CD4-positive, alpha-beta T cell (primary cell): ENCODE results near the gene IQCB1. TPM values are rescaled to one million over a fixed set of nuclear protein-coding genes. Genes with fewer than 3 reads are reported as not detected.

Experiments used
- ATAC-seq: fragments of 200-7000 bp; cut with Tn5 transposase; one replicate; pipeline ENCODE4 v1.10.0; 2022; ENCODE audit warnings: mild to moderate bottlenecking; ENCODE audit not compliant: poor library complexity
- CTCF ChIA-PET: fragments of 350-600 bp; sonication (Branson Sonifier 250); formaldehyde crosslinking; loops from one replicate; lab custom pipeline; 2021; ENCODE audit warnings: antibody characterized with exemption, inconsistent platforms; lab: Charles Lee
- POLR2A ChIA-PET: fragments of 350-600 bp; sonication (Branson Sonifier 250); formaldehyde crosslinking; loops from one replicate; lab custom pipeline; 2021; ENCODE audit warnings: antibody characterized with exemption, inconsistent platforms; lab: Charles Lee
- DNase-seq, 14 experiments: peaks; one replicate each; pipeline ENCODE4 v3.0.0-alpha.2; 2013 to 2020; ENCODE audit warnings: mixed read lengths in 2 of 14
- H3K27ac ChIP-seq, 2 donors: one replicate each; pipeline versions ENCODE4 v1.5.1 to v1.7.0; 2013; ENCODE audit warnings: low read length in 2 of 2, low read depth in 1 of 2, mild to moderate bottlenecking in 1 of 2
- H3K27me3 ChIP-seq, 2 experiments: 1 replicate in 1 of 2; 2 replicates in 1 of 2; pipeline versions ENCODE4 v1.6.1 to v1.7.0; 2013; ENCODE audit warnings: low read length in 2 of 2, control low read depth in 1 of 2, mild to moderate bottlenecking in 1 of 2, moderate library complexity in 1 of 2; ENCODE audit not compliant: insufficient read depth in 2 of 2, control insufficient read depth in 1 of 2
- H3K36me3 ChIP-seq: one replicate; pipeline ENCODE4 v1.6.1; 2013; ENCODE audit warnings: low read length, control low read depth; ENCODE audit not compliant: insufficient read depth
- H3K4me1 ChIP-seq: one replicate; pipeline ENCODE4 v1.6.1; 2013; ENCODE audit warnings: low read length, control low read depth; ENCODE audit not compliant: insufficient read depth
- H3K4me3 ChIP-seq: one replicate; pipeline ENCODE4 v1.5.1; 2013; ENCODE audit warnings: mild to moderate bottlenecking, low read length, moderate library complexity
- H3K9me3 ChIP-seq, 2 experiments: 1 replicate in 1 of 2; 2 replicates in 1 of 2; pipeline versions ENCODE4 v1.6.1 to v1.7.0; 2013; ENCODE audit warnings: low read length in 2 of 2, mild to moderate bottlenecking in 2 of 2, control low read depth in 1 of 2, moderate library complexity in 1 of 2; ENCODE audit not compliant: control insufficient read depth in 1 of 2, insufficient read depth in 1 of 2
- H3K27ac Mint-ChIP-seq: one replicate; pipeline ENCODE4 v1.8.0; 2020; ENCODE audit warnings: mixed read lengths
- H3K27me3 Mint-ChIP-seq: one replicate; pipeline ENCODE4 v1.8.0; 2021; ENCODE audit warnings: mixed read lengths
- H3K36me3 Mint-ChIP-seq: one replicate; pipeline ENCODE4 v1.8.0; 2021; ENCODE audit warnings: low read depth, mixed read lengths
- H3K4me1 Mint-ChIP-seq: one replicate; pipeline ENCODE4 v1.8.0; 2021; ENCODE audit warnings: low read depth, mixed read lengths
- H3K4me3 Mint-ChIP-seq: one replicate; pipeline ENCODE4 v1.8.0; 2020; ENCODE audit warnings: mild to moderate bottlenecking, mixed read lengths
- H3K9me3 Mint-ChIP-seq: one replicate; pipeline ENCODE4 v1.8.0; 2020; ENCODE audit warnings: mixed read lengths
- CTCF ChIP-seq: fragments of 200-600 bp; IDR thresholded peaks from one replicate; pipeline ENCODE4 v1.8.0; 2022; ENCODE audit warnings: antibody characterized with exemption, mild to moderate bottlenecking
- intact Hi-C, 2 experiments: fragments of 100-400 bp; cut with DNase I in 1 of 2; cut with micrococcal nuclease in 1 of 2; formaldehyde crosslinking; loops; one replicate each; pipeline versions ENCODE4 v1.15.1 to v1.9.0; 2023 to 2025; cut with DNase I, micrococcal nuclease
- total RNA-seq, 174 experiments: library from RNA in 2 of 174; stranded (reverse) in 2 of 174; gene quantifications; one replicate each; pipeline ENCODE4 v1.2.3 and lab custom pipeline; 2021 to 2026

Gene IQCB1
- total RNA-seq, 2 experiments from 2014 or later, result 39.6 to 41.3 TPM

GRCh38 chr3:121769246-121769645 is 65.6 kb downstream of the IQCB1 start:
- CTCF ChIA-PET, result interaction anchor here (0.6 to 0.8 kb wide), 2 partner anchors 17 to 19 kb away, joined by 3 read pairs; no protein-coding TSS in a partner anchor
- H3K9me3 Mint-ChIP-seq, result no peaks in the 10 kb centered on the region
- Histone ChIP-seq H3K27me3 (no peaks in the 10 kb centered on the region), H3K36me3 (peaks cover 33% of the 10 kb centered on the region), H3K9me3 (no peaks in the 10 kb centered on the region), H3K4me1 (no peaks in the 10 kb centered on the region), H3K4me3 (no peak overlapping the region), H3K27ac (no peak overlapping the region)
- H3K4me3 Mint-ChIP-seq, result no peak overlapping the region
- DNase-seq (no peak), ATAC-seq (no peak)
- no peaks in the 10 kb centered on the region for H3K4me1 Mint-ChIP-seq
- peaks cover 57% of the 10 kb centered on the region for H3K36me3 Mint-ChIP-seq
- no peak overlapping the region for H3K27ac Mint-ChIP-seq
- POLR2A ChIA-PET, result no interaction called here
- TF ChIP-seq CTCF, result no peak
- H3K27me3 Mint-ChIP-seq, result no peaks in the 10 kb centered on the region
- intact Hi-C loops, result no loop called here

- TF ChIP-seq CTCF, result no peak
- Mint-ChIP-seq H3K36me3 (peaks cover 49% of the 10 kb centered on the region), H3K4me3 (no peak overlapping the region), H3K9me3 (no peaks in the 10 kb centered on the region), H3K27me3 (no peaks in the 10 kb centered on the region), H3K4me1 (no peaks in the 10 kb centered on the region), H3K27ac (no peak overlapping the region)
- H3K4me1 ChIP-seq, result no peaks in the 10 kb centered on the region
- ChIA-PET CTCF (interaction anchor here (0.6 to 0.8 kb wide), 2 partner anchors 18 kb away, joined by 3 read pairs; no protein-coding TSS in a partner anchor), POLR2A (no interaction called here)
- H3K27ac ChIP-seq, result no peak overlapping the region
- ATAC-seq (no peak), DNase-seq (no peak)
- peaks cover 25% of the 10 kb centered on the region for H3K36me3 ChIP-seq
- H3K4me3 ChIP-seq, result no peak overlapping the region
- no peaks in the 10 kb centered on the region for H3K9me3 ChIP-seq
- intact Hi-C loops, result no loop called here
- no peaks in the 10 kb centered on the region for H3K27me3 ChIP-seq
These were observed 66.4 kb downstream of the IQCB1 start for GRCh38 chr3:121768452-121768851.

- no peaks in the 10 kb centered on the region for H3K27me3 ChIP-seq
- intact Hi-C loops, result loop anchor here in 1 of 2 experiments (10.0 kb wide), 2 partner anchors 1035 to 1825 kb away; partner anchors contain the start of genes HACD2, HSPBAP1 and SLC49A4
- ATAC-seq (no peak), DNase-seq (no peak)
- Mint-ChIP-seq H3K27me3 (peaks cover 9% of the 10 kb centered on the region), H3K27ac (no peak overlapping the region), H3K36me3 (no peaks in the 10 kb centered on the region), H3K4me3 (no peak overlapping the region), H3K9me3 (no peaks in the 10 kb centered on the region), H3K4me1 (no peaks in the 10 kb centered on the region)
- H3K9me3 ChIP-seq, result no peaks in the 10 kb centered on the region
- ChIA-PET CTCF (no interaction called here), POLR2A (no interaction called here)
- H3K4me1 ChIP-seq, result no peaks in the 10 kb centered on the region
- no peaks in the 10 kb centered on the region for H3K36me3 ChIP-seq
- no peak for TF ChIP-seq CTCF
- H3K27ac ChIP-seq, result no peak overlapping the region
- H3K4me3 ChIP-seq, result no peak overlapping the region
These were observed 75.2 kb downstream of the IQCB1 start for GRCh38 chr3:121759541-121760202.
